Keratinocyte (primary cell): ENCODE results near the gene NUP35. TPM values are rescaled to one million over a fixed set of nuclear protein-coding genes. Genes with fewer than 3 reads are reported as not detected.

ENCODE experiments used
- DNase-seq: peaks from one replicate; pipeline ENCODE4 v3.0.0-alpha.2; 2011; ENCODE audit warnings: low read depth, missing footprints, low spot score
- FAIRE-seq: peaks from 2 replicates; lab custom pipeline; 2011; peaks lifted over from hg19 to GRCh38; lab: Jason Lieb, UNC
- H2AFZ ChIP-seq: 2 replicates; pipeline ENCODE4 v1.6.0; 2012; ENCODE audit warnings: low read length, control low read depth, inconsistent platforms; ENCODE audit not compliant: control insufficient read depth
- H3K27ac ChIP-seq: 2 replicates; pipeline ENCODE4 v1.5.1; 2011; ENCODE audit warnings: low read length; ENCODE audit not compliant: control insufficient read depth, insufficient read depth
- H3K27me3 ChIP-seq: 3 replicates; pipeline ENCODE4 v1.6.0; 2011; ENCODE audit warnings: low read length; ENCODE audit not compliant: control insufficient read depth, insufficient read depth; ENCODE audit errors: extremely low read depth
- H3K36me3 ChIP-seq, 2 experiments: 2 replicates in 1 of 2; 3 replicates in 1 of 2; pipeline ENCODE4 v1.5.1; 2011; ENCODE audit warnings: low read length in 2 of 2, mild to moderate bottlenecking in 1 of 2; ENCODE audit not compliant: control insufficient read depth in 2 of 2, insufficient read depth in 2 of 2; ENCODE audit errors: extremely low read depth in 1 of 2
- H3K4me1 ChIP-seq: 3 replicates; pipeline ENCODE4 v1.5.1; 2011; ENCODE audit warnings: low read length; ENCODE audit not compliant: control insufficient read depth, insufficient read depth; ENCODE audit errors: extremely low read depth
- H3K4me2 ChIP-seq: 3 replicates; pipeline ENCODE4 v1.6.0; 2011; ENCODE audit warnings: low read depth, low read length; ENCODE audit not compliant: control insufficient read depth, insufficient read depth; ENCODE audit errors: extremely low read depth
- H3K4me3 ChIP-seq, 3 experiments: fragments of 200-600 bp in 1 of 3; sonication (generic) in 1 of 3; 2 replicates in 2 of 3; 3 replicates in 1 of 3; pipeline ENCODE4 v1.5.1; 2011 to 2016; ENCODE audit warnings: low read length in 3 of 3, mild to moderate bottlenecking in 3 of 3, control low read depth in 2 of 3, inconsistent platforms in 1 of 3, low read depth in 1 of 3, mixed read lengths in 1 of 3, mixed run types in 1 of 3, moderate library complexity in 1 of 3; ENCODE audit not compliant: control insufficient read depth in 2 of 3, insufficient read depth in 2 of 3; ENCODE audit errors: extremely low read depth in 1 of 3
- H3K79me2 ChIP-seq: 2 replicates; pipeline ENCODE4 v1.6.0; 2012; ENCODE audit warnings: low read length; ENCODE audit not compliant: control insufficient read depth, insufficient read depth
- H3K9ac ChIP-seq: 3 replicates; pipeline ENCODE4 v1.6.0; 2011; ENCODE audit warnings: low read length; ENCODE audit not compliant: control insufficient read depth, insufficient read depth; ENCODE audit errors: extremely low read depth
- H3K9me1 ChIP-seq: 3 replicates; pipeline ENCODE4 v1.6.0; 2011; ENCODE audit warnings: low read length; ENCODE audit not compliant: control insufficient read depth, insufficient read depth; ENCODE audit errors: extremely low read depth
- H3K9me3 ChIP-seq: 2 replicates; pipeline ENCODE4 v1.5.1; 2012; ENCODE audit warnings: low read depth, low read length; ENCODE audit not compliant: control insufficient read depth
- H4K20me1 ChIP-seq: 3 replicates; pipeline ENCODE4 v1.6.0; 2011; ENCODE audit warnings: low read length; ENCODE audit not compliant: control insufficient read depth, insufficient read depth; ENCODE audit errors: extremely low read depth
- CTCF ChIP-seq, 3 experiments: IDR thresholded peaks in 1 of 3; conservative IDR thresholded peaks in 1 of 3; optimal IDR thresholded peaks in 1 of 3; 2 replicates in 2 of 3; 3 replicates in 1 of 3; pipeline versions ENCODE3 to v1.5.1; 2011; ENCODE audit warnings: low read length in 3 of 3, mild to moderate bottlenecking in 3 of 3, moderate library complexity in 2 of 3, control low read depth in 1 of 3, inconsistent platforms in 1 of 3; ENCODE audit not compliant: insufficient read depth in 2 of 3; ENCODE audit errors: extremely low read depth in 1 of 3
- EZH2 ChIP-seq: IDR thresholded peaks from one replicate; pipeline ENCODE4 v1.6.1; 2012; ENCODE audit warnings: inconsistent platforms, mild to moderate bottlenecking, low read length, moderate library complexity
- dilution Hi-C: fragments of 300-500 bp; cut with MboI; formaldehyde crosslinking; loops from one replicate; pipeline ENCODE4 v1.7.0; 2020; ENCODE audit warnings: low sequenced_read_pairs; ENCODE audit not compliant: extremely low pct_ligation_motif_present
- polyA plus RNA-seq, 5 experiments: library from polyadenylated mRNA; depleted of rRNA in 3 of 5; stranded (reverse) in 3 of 5; stranded (forward) in 1 of 5; unstranded in 1 of 5; fragments of >200 nt; gene quantifications; 1 replicate in 1 of 5; 2 replicates in 3 of 5; 3 replicates in 1 of 5; pipeline versions ENCODE4 v1.2.1 to v1.2.3, GENCODE V29; 2011 to 2012; ENCODE audit warnings: missing spikeins in 2 of 5, low read depth in 1 of 5, low replicate concordance in 1 of 5

The NUP35 gene
- polyA plus RNA-seq, 1 donor (not counting 4 experiments of a cell fraction or from before 2014, with no cell fraction given) = 22.6 TPM

GRCh38 chr2:183186766-183187165, 62.5 kb downstream of the NUP35 start:
- Histone ChIP-seq H3K79me2 (peaks cover 5% of the 10 kb centered on the region), H3K4me3 (no peak overlapping the region), H3K4me1 (no peaks in the 10 kb centered on the region), H3K27me3 (no peaks in the 10 kb centered on the region), H3K27ac (no peak overlapping the region), H3K4me2 (no peak overlapping the region), H2AFZ (no peak overlapping the region), H3K9ac (no peak overlapping the region), H3K9me1 (no peaks in the 10 kb centered on the region), H4K20me1 (no peaks in the 10 kb centered on the region), H3K9me3 (no peaks in the 10 kb centered on the region), H3K36me3 (peaks cover 4 to 5% of the 10 kb centered on the region in 2 experiments)
- DNase-seq (no peak), FAIRE-seq (no peak)
- dilution Hi-C loops = no loop called here
- TF ChIP-seq CTCF (optimal IDR thresholded peaks at IDR 0.05 in 1 of 3, IDR thresholded peaks at IDR 0.05 in 1 of 3, conservative IDR thresholded peaks at IDR 0.05 in 1 of 3; ENCODE audit: extremely low read depth in 1 of 3, insufficient read depth in 2 of 3, low read length in 3 of 3) (no peak), EZH2 (no peak)

- H3K4me2 ChIP-seq = no peak overlapping the region
- H3K27me3 ChIP-seq = no peaks in the 10 kb centered on the region
- DNase-seq = no peak
- no peaks in the 10 kb centered on the region for H3K4me1 ChIP-seq
- H2AFZ ChIP-seq = no peak overlapping the region
- H3K4me3 ChIP-seq = no peak overlapping the region
- dilution Hi-C loops = no loop called here
- TF ChIP-seq EZH2 (no peak), CTCF (optimal IDR thresholded peaks at IDR 0.05 in 1 of 3, IDR thresholded peaks at IDR 0.05 in 1 of 3, conservative IDR thresholded peaks at IDR 0.05 in 1 of 3; ENCODE audit: extremely low read depth in 1 of 3, insufficient read depth in 2 of 3, low read length in 3 of 3) (no peak)
- H3K27ac ChIP-seq = no peak overlapping the region
- no peaks in the 10 kb centered on the region for H4K20me1 ChIP-seq
- H3K9me1 ChIP-seq = no peaks in the 10 kb centered on the region
- peaks cover under 1 to 4% of the 10 kb centered on the region in 2 experiments for H3K36me3 ChIP-seq
- H3K9ac ChIP-seq = no peak overlapping the region
- FAIRE-seq = no peak
- H3K9me3 ChIP-seq = no peaks in the 10 kb centered on the region
- no peaks in the 10 kb centered on the region for H3K79me2 ChIP-seq
Observed at GRCh38 chr2:183192343-183192742, 68.1 kb downstream of the NUP35 start.
